Colonic mucosa (tissue), 4 donors: ENCODE data around the gene TFE3. TPM values are rescaled to one million over a fixed set of nuclear protein-coding genes. Genes with fewer than 3 reads are reported as not detected.

Experiments used
- DNase-seq: peaks from one replicate; pipeline ENCODE4 v3.0.0-alpha.2; 2020
- H3K27ac ChIP-seq: fragments of 200-600 bp; one replicate; pipeline ENCODE4 v1.8.0; 2021
- H3K27me3 ChIP-seq: fragments of 200-600 bp; one replicate; pipeline ENCODE4 v1.8.0; 2021
- H3K36me3 ChIP-seq: fragments of 200-600 bp; one replicate; pipeline ENCODE4 v1.8.0; 2021
- H3K4me1 ChIP-seq: fragments of 200-600 bp; one replicate; pipeline ENCODE4 v1.8.0; 2021; ENCODE audit warnings: mild to moderate bottlenecking
- H3K4me3 ChIP-seq: fragments of 200-600 bp; one replicate; pipeline ENCODE4 v1.8.0; 2021
- H3K9ac ChIP-seq, 2 donors: one replicate each; pipeline ENCODE4 v1.7.0; 2013; ENCODE audit warnings: control low read depth in 2 of 2, low read depth in 2 of 2, low read length in 2 of 2
- H3K9me3 ChIP-seq: fragments of 200-600 bp; one replicate; pipeline ENCODE4 v1.8.0; 2021
- intact Hi-C: fragments of 100-400 bp; cut with DNase I; formaldehyde crosslinking; loops from one replicate; pipeline ENCODE4 v1.14.1; 2022
- total RNA-seq, 2 donors: library from RNA; stranded (reverse); fragmentation: NEBNext Ultra II Directional in 1 of 2; extraction: Animal tissue kit (Norgen Biotek cat#: 25700) in 1 of 2; gene quantifications; one replicate each; pipeline ENCODE4 v1.2.1, GENCODE V29; 2021
- TF ChIP-seq, protein P1 (sequence below): fragments of 200-600 bp; IDR thresholded peaks from one replicate; pipeline ENCODE4 v1.8.0; 2022; ENCODE audit warnings: antibody characterized with exemption, mild to moderate bottlenecking
- donor health status: healthy.
- donor health status: DM: no; HTN: no; CAD: no.
- donor health status: DM: no; HTN: no; CAD: no.

The TFE3 gene
- total RNA-seq, 2 donors from 2014 or later, result 22.4 to 28.5 TPM

- Histone ChIP-seq H3K9me3 (no peaks in the 10 kb centered on the region), H3K27ac (no peak overlapping the region), H3K4me1 (no peaks in the 10 kb centered on the region), H3K27me3 (no peaks in the 10 kb centered on the region), H3K36me3 (peaks cover 5% of the 10 kb centered on the region), H3K9ac (no peak overlapping the region), H3K4me3 (no peak overlapping the region)
- intact Hi-C loops, result loop anchor here (5.0 kb wide), 1 partner anchor 66 kb away; the partner anchor contains the start of gene KCND1
- TF ChIP-seq, protein P1, sequence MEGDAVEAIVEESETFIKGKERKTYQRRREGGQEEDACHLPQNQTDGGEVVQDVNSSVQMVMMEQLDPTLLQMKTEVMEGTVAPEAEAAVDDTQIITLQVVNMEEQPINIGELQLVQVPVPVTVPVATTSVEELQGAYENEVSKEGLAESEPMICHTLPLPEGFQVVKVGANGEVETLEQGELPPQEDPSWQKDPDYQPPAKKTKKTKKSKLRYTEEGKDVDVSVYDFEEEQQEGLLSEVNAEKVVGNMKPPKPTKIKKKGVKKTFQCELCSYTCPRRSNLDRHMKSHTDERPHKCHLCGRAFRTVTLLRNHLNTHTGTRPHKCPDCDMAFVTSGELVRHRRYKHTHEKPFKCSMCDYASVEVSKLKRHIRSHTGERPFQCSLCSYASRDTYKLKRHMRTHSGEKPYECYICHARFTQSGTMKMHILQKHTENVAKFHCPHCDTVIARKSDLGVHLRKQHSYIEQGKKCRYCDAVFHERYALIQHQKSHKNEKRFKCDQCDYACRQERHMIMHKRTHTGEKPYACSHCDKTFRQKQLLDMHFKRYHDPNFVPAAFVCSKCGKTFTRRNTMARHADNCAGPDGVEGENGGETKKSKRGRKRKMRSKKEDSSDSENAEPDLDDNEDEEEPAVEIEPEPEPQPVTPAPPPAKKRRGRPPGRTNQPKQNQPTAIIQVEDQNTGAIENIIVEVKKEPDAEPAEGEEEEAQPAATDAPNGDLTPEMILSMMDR, result no peak
- DNase-seq, result no peak
These were observed 5.2 kb downstream of the TFE3 start for GRCh38 chrX:49037883-49038475.

- no peak overlapping the region for H3K27ac ChIP-seq
- intact Hi-C loops, result no loop called here
- TF ChIP-seq, protein P1, result no peak
These were observed 12.9 kb downstream of the TFE3 start for GRCh38 chrX:49030283-49030682.

GRCh38 chrX:49029876-49030275 is 13.3 kb downstream of the TFE3 start:
- Histone ChIP-seq H3K36me3 (no peaks in the 10 kb centered on the region), H3K27me3 (no peaks in the 10 kb centered on the region), H3K4me1 (no peaks in the 10 kb centered on the region), H3K4me3 (no peak overlapping the region), H3K9me3 (no peaks in the 10 kb centered on the region), H3K9ac (no peak overlapping the region), H3K27ac (no peak overlapping the region)
- intact Hi-C loops, result no loop called here
- peak; percentile 84 for DNase-seq
- TF ChIP-seq, protein P1, result no peak

More at GRCh38 chrX:49030283-49030682, 12.9 kb downstream of the TFE3 start:
- H3K27me3 ChIP-seq, result no peaks in the 10 kb centered on the region
- H3K9ac ChIP-seq, result no peak overlapping the region
- no peaks in the 10 kb centered on the region for H3K36me3 ChIP-seq
- no peaks in the 10 kb centered on the region for H3K4me1 ChIP-seq
- no peak overlapping the region for H3K4me3 ChIP-seq
- H3K9me3 ChIP-seq, result no peaks in the 10 kb centered on the region
- no peak for DNase-seq

DNA sequence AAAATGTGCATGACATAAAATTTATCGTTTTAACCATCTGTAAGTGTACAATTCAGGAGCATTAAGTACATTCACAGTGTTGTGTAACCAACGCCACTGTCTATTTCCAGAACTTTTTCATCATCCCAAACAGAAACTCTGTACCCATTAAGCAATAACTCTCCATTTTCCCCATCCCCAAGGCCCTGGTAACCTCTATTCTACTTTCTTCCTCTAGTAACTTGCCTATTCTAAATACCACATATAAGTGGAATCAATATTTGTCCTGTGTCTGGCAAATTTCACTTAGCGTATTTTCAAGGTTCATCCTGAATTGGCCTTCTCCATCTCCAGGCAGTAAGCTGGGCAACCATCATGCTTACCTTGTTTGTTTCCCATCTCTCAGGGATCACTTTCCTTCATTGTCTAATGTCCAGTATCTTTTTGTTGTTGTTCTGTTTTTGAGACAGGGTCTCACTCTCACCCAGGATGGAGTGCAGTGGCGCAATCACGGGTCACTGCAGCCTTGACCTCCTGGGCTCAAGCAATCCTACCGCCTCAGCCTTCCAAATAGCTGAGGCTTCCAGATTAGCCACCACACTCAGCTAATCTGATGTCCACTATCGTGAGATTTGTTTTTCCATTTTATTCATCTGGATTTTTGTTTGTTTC is 23.4 kb downstream of the TFE3 start:
- H3K4me1 ChIP-seq, result no peaks in the 10 kb centered on the region
- intact Hi-C loops, result no loop called here
- TF ChIP-seq, protein P1, result no peak
- no peaks in the 10 kb centered on the region for H3K27me3 ChIP-seq
- no peak overlapping the region for H3K9ac ChIP-seq
- DNase-seq, result no peak
- H3K9me3 ChIP-seq, result no peaks in the 10 kb centered on the region
- no peaks in the 10 kb centered on the region for H3K36me3 ChIP-seq
- H3K4me3 ChIP-seq, result no peak overlapping the region
- no peak overlapping the region for H3K27ac ChIP-seq

DNA sequence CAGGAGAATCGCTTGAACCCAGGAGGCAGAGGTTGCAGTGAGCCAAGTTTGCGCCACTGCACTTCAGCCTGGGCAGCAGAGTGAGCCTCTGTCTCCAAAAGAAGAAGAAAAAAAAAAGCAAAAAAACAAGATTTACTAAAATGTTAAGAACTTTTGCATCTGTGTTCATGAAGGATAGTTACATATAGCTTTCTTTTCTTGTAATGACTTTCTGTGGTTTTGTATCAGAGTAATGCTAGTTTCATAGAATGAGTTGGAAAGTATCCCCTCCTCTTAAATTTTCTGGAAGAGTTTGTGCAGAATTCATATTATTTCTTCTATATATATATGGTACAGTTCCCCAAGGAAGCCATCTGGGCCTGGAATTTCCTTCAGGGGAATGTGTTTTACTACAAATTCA is 24.1 kb downstream of the TFE3 start:
- Histone ChIP-seq H3K9me3 (no peaks in the 10 kb centered on the region), H3K4me3 (no peak overlapping the region), H3K27ac (no peak overlapping the region), H3K4me1 (no peaks in the 10 kb centered on the region), H3K27me3 (no peaks in the 10 kb centered on the region), H3K36me3 (no peaks in the 10 kb centered on the region), H3K9ac (no peak overlapping the region)
- no peak for DNase-seq
- intact Hi-C loops, result no loop called here
- TF ChIP-seq, protein P1, result no peak
